ENCODE data around the gene LBHD2.
"Not testable (repeated sequence)": the region's sequence is repeated elsewhere in the genome, so short reads cannot be mapped to it uniquely, and the experiment has no call there.

The LBHD2 gene

GRCh38 chr14:103115845-103116572 lies 32.0 kb downstream of the LBHD2 start:
- DNase-seq (ENCODE audit: low spot score) = no peak
- ChIA-PET CTCF (interaction anchor here (0.6 to 1.5 kb wide), 2 partner anchors 11 to 165 kb away, joined by 3 to 9 read pairs; no protein-coding TSS in a partner anchor), POLR2A (ENCODE audit: low non-redundant PET) (interaction anchor here (0.6 kb wide), 1 partner anchor 45 kb away, joined by 4 read pairs; no protein-coding TSS in a partner anchor)

GRCh38 chr14:103116636-103117035 lies 32.6 kb downstream of the LBHD2 start:
- H3K27ac ChIP-seq = 0 out of 2 replicates have a peak overlapping the region, but pooled peaks have one; percentile 26
- CTCF ChIA-PET = interaction anchor here (0.6 to 1.5 kb wide), 2 partner anchors 11 to 164 kb away, joined by 3 to 9 read pairs; no protein-coding TSS in a partner anchor
- no peak for TF ChIP-seq CTCF (conservative IDR thresholded peaks at IDR 0.05; ENCODE audit: low read depth)
- no peak for DNase-seq (ENCODE audit: low spot score)
- POLR2A ChIA-PET (ENCODE audit: low non-redundant PET) = no interaction called here

More at GRCh38 chr14:103115845-103116572, 32.0 kb downstream of the LBHD2 start:
- TF ChIP-seq CTCF (conservative IDR thresholded peaks at IDR 0.05; ENCODE audit: low read depth) = no peak
- H3K27ac ChIP-seq = peak overlapping the region; percentile 26; the same call in 1 of the 2 replicates

GRCh38 chr14:103117499-103117898 lies 33.5 kb downstream of the LBHD2 start:
- DNase-seq (ENCODE audit: low spot score); POLR2A ChIA-PET (ENCODE audit: low non-redundant PET); H3K27ac ChIP-seq: not testable (repeated sequence)
- CTCF ChIA-PET = interaction anchor here (2.6 kb wide), 1 partner anchor 12 kb away, joined by 16 read pairs; no protein-coding TSS in a partner anchor

- TF ChIP-seq CTCF (conservative IDR thresholded peaks at IDR 0.05; ENCODE audit: low read depth) = no peak
- ChIA-PET POLR2A (ENCODE audit: low non-redundant PET) (no interaction called here), CTCF (interaction anchor here (2.6 kb wide), 1 partner anchor 13 kb away, joined by 16 read pairs; no protein-coding TSS in a partner anchor)
- no peak for DNase-seq (ENCODE audit: low spot score)
- H3K27ac ChIP-seq = no peak overlapping the region
These were observed 34.1 kb downstream of the LBHD2 start for GRCh38 chr14:103118018-103118662.

GRCh38 chr14:103118663-103119404 lies 34.8 kb downstream of the LBHD2 start:
- TF ChIP-seq CTCF (conservative IDR thresholded peaks at IDR 0.05; ENCODE audit: low read depth) = no peak
- DNase-seq (ENCODE audit: low spot score) = no peak
- ChIA-PET CTCF (interaction anchor here (2.6 kb wide), 1 partner anchor 14 kb away, joined by 16 read pairs; no protein-coding TSS in a partner anchor), POLR2A (ENCODE audit: low non-redundant PET) (no interaction called here)
- no peak overlapping the region for H3K27ac ChIP-seq

GRCh38 chr14:103119527-103119926 lies 35.5 kb downstream of the LBHD2 start:
- DNase-seq (ENCODE audit: low spot score); H3K27ac ChIP-seq; POLR2A ChIA-PET (ENCODE audit: low non-redundant PET): not testable (repeated sequence)
- CTCF ChIA-PET = interaction anchor here (0.7 to 2.6 kb wide), 2 partner anchors 14 to 272 kb away, joined by 3 to 16 read pairs; no protein-coding TSS in a partner anchor

Data from RWPE1 (cell line).